ENCODE results near the gene SPRR1B. TPM values are rescaled to one million over a fixed set of nuclear protein-coding genes. Genes with fewer than 3 reads are reported as not detected.

SPRR1B gene
- total RNA-seq, 1 experiment from 2014 or later, result 0.66 TPM

GRCh38 chr1:153035211-153035610, 4.2 kb downstream of the SPRR1B start:
- intact Hi-C loops (cut with micrococcal nuclease), result no loop called here
- no peak for ATAC-seq

More at GRCh38 chr1:153035211-153035610, 4.2 kb downstream of the SPRR1B start:
- ChIA-PET CTCF (no interaction called here), RAD21 (ENCODE audit: low non-redundant PET in 1 of 2, low total read pairs in 2 of 2, uncharacterized antibody in 2 of 2, unreplicated experiment in 2 of 2) (no interaction called here), POLR2A (no interaction called here)
- H3K4me3 ChIP-seq (replicated peaks in 1 of 2; ENCODE audit: low read depth in 1 of 2, low read length in 2 of 2), result no peak overlapping the region
- no peak for DNase-seq (ENCODE audit: low read depth, low spot score)
- TF ChIP-seq ZBTB33 (IDR thresholded peaks at IDR 0.05; ENCODE audit: extremely low read depth, insufficient replicate concordance, low read length), result no peak
- TF ChIP-seq ZNF274 (IDR thresholded peaks at IDR 0.05; ENCODE audit: low read depth, low read length), result no peak
- TF ChIP-seq EGR1 (IDR thresholded peaks at IDR 0.05; ENCODE audit: low read depth), result no peak
- TF ChIP-seq SIN3A (IDR thresholded peaks at IDR 0.05; ENCODE audit: low read depth), result no peak
- no peak for TF ChIP-seq SRF (IDR thresholded peaks at IDR 0.05; ENCODE audit: low read depth)
- TF ChIP-seq EZH2 (IDR thresholded peaks at IDR 0.05), result no peak
- no peak for TF ChIP-seq RAD21 (IDR thresholded peaks at IDR 0.05; ENCODE audit: low read depth)
- no peak for TF ChIP-seq YY1 (IDR thresholded peaks at IDR 0.05; ENCODE audit: extremely low read depth, insufficient replicate concordance, low read depth, low read length)
- no peak for TF ChIP-seq TCF7L2 (IDR thresholded peaks at IDR 0.05; ENCODE audit: borderline replicate concordance, extremely low read depth, insufficient read depth, insufficient read length)
- H3K79me2 ChIP-seq (ENCODE audit: insufficient read depth, low read length), result no peaks in the 10 kb centered on the region
- no peaks in the 10 kb centered on the region for H3K36me3 ChIP-seq (ENCODE audit: control insufficient read depth in 1 of 2, insufficient read depth in 2 of 2, low read length in 2 of 2)
- no peaks in the 10 kb centered on the region for H3K9me2 ChIP-seq (ENCODE audit: insufficient read depth)
- H3K27me3 ChIP-seq (ENCODE audit: insufficient read depth, low read length), result peaks cover 4% of the 10 kb centered on the region
- H3K4me2 ChIP-seq (ENCODE audit: low read length), result no peak overlapping the region
- no peak overlapping the region for H3K27ac ChIP-seq (ENCODE audit: low read depth, low read length)
- no TSS peak for BruUV-seq (replicated peaks)
- no peaks in the 10 kb centered on the region for H4K20me1 ChIP-seq (ENCODE audit: insufficient read depth)
- no peak overlapping the region for H3K9ac ChIP-seq (ENCODE audit: low read length)
- no peak overlapping the region for H2AFZ ChIP-seq (ENCODE audit: low read depth, low read length, poor library complexity, severe bottlenecking)
- H3K4me1 ChIP-seq (ENCODE audit: control insufficient read depth in 1 of 2, insufficient read depth in 2 of 2, low read length in 2 of 2), result peaks cover 0 to 6% of the 10 kb centered on the region in 2 experiments; a peak in 1 of 4 replicates
- H3K9me3 ChIP-seq (ENCODE audit: control insufficient read depth in 1 of 2, insufficient read depth in 1 of 2, low read depth in 1 of 2, low read length in 2 of 2), result no peaks in the 10 kb centered on the region

All from HCT116 (cell line).